Medulla oblongata (tissue), 1 donor: ENCODE results near the gene PNLIPRP1.

Source experiments
- DNase-seq: peaks from one replicate; pipeline ENCODE4 v3.0.0-alpha.2; 2015; ENCODE audit errors: extremely low spot score

PNLIPRP1 gene

GRCh38 chr10:116590590-116591444 lies at the start of gene PNLIPRP1:
Gene PNLIPRP1, plus strand, starts transcription at chr10:116590959. Its CDS starts 171 bp downstream, at chr10:116591130.
- DNase-seq, result no peak

- DNase-seq, result no peak
These were observed 48.6 kb upstream of the PNLIPRP1 start for GRCh38 chr10:116542007-116542677.

GRCh38 chr10:116545122-116545521 lies 45.6 kb upstream of the PNLIPRP1 start:
- no peak for DNase-seq

- DNase-seq, result no peak
These were observed 45.0 kb upstream of the PNLIPRP1 start, which contains the start of gene PNLIP for GRCh38 chr10:116545756-116546155. Gene PNLIP, plus strand, starts transcription at chr10:116545931. Its CDS starts 162 bp downstream, at chr10:116546093.

GRCh38 chr10:116548301-116548700 lies 42.5 kb upstream of the PNLIPRP1 start:
- DNase-seq, result no peak

DNA sequence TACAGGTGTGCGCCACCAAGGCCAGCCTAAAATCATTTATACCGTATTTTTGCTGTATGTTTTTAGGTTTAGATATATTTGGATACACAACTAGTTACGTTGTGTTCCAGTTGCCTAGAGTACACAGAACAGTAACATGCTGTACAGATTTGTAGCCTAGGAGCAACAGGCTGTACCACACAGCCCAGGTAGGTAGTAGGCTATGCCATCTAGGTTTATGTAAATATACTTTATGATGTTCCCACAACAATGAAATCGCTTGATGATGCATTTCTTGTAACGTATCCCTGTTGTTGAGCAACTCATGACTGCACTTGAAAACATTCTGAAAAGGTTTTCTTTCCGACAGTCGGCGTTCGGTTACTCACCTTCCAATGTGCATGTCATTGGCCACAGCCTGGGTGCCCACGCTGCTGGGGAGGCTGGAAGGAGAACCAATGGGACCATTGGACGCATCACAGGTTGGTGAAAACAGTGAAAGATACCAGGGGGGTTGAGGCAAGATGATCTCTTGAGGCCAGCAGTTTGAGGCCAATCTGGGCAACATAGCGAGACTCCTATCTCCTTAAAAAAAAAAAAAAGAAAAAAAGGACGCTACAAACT lies 37.3 kb upstream of the PNLIPRP1 start:
- no peak for DNase-seq

DNA sequence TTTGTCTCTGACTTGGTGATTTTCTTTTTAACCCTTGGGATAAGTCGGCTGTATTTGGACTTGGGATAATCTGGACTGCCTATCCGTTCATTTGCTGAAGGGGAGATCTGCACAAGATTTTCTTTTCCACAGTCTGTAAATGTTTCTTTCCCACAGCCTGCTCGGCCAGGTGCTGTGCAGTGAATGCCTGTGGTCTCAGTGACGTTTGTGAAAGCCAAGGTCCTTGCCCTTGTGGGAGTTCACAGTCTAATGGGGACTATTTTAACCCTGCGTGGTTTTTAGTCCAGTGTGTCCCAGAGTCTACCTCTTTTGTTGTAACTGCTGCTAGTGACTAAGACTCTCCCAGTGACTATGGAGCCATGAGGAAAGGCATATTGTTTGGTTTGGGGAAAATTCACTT lies 36.1 kb upstream of the PNLIPRP1 start:
- no peak for DNase-seq

DNA sequence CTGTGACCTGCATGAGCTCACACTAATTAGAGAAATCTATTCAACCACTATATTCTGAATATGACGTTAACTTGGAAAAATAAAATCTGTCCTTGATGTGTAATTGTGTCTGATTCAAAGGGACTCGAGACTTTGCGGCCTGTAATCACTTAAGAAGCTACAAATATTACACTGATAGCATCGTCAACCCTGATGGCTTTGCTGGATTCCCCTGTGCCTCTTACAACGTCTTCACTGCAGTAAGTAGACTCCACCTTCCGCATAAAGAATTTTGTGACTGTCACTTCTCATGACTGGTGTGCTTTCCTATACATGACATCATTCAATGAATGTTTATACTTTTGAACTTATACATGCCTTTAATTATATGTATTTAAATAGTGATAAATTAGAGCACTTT lies 34.9 kb upstream of the PNLIPRP1 start:
- no peak for DNase-seq

DNA sequence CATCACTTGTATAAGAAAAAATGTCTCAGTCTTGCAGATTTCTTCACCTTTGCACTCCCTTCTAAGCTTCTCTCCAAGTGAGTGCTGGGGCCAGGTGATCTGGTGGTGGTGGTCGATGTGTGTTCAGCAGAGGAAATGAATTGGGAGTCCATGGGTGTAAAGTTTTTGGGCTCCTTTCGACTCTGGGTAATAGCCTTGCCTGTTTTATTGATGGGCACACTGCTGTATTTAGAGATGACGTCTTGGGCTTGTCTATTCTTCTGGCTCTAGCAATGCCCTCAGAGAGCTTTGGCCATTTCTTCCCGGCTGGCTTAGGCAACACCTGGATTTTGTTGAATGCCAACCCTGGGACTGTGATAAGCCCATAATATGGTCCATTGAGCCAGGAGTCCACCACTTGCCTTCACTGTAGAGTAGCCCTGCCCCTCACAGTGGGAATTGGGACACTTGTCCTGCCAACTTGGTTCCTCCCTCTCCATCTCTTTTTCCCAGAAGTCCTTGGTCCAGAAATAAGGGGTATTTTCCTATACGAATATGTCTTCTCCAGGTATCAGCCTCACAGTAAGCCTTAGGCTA lies 33.4 kb upstream of the PNLIPRP1 start:
- no peak for DNase-seq

GRCh38 chr10:116565534-116565933 lies 25.2 kb upstream of the PNLIPRP1 start:
- DNase-seq, result no peak

DNA sequence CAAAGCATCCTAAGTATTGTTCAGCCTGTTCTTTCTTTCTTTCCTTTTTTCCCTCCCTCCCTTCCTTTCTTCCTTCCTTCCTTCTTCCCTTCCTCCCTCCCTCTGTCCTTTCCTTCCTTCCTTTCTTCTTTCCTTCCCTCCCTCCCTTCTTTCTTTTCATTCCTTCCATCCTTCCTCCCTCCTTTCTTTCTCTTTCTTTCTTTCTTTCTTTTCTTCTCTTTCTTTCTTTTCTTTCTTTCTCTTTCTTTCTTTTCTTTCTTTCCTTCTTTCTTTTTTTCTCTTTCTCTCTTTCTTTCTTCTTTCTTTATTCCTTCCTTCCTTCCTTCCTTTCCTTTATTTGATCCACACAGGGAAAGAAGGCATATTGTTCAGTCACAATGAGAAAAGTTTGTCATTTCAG lies 23.8 kb upstream of the PNLIPRP1 start:
- no peak for DNase-seq

GRCh38 chr10:116567335-116567734 lies 23.4 kb upstream of the PNLIPRP1 start:
- DNase-seq, result no peak

- no peak for DNase-seq
These were observed 16.0 kb upstream of the PNLIPRP1 start for GRCh38 chr10:116574797-116575196.

- no peak for DNase-seq
These were observed 2.7 kb upstream of the PNLIPRP1 start for GRCh38 chr10:116587878-116588591.

- DNase-seq, result no peak
These were observed 1.8 kb upstream of the PNLIPRP1 start for GRCh38 chr10:116588995-116589394.

GRCh38 chr10:116589926-116590325 lies 833 bp upstream of the PNLIPRP1 start:
- DNase-seq, result no peak

DNA sequence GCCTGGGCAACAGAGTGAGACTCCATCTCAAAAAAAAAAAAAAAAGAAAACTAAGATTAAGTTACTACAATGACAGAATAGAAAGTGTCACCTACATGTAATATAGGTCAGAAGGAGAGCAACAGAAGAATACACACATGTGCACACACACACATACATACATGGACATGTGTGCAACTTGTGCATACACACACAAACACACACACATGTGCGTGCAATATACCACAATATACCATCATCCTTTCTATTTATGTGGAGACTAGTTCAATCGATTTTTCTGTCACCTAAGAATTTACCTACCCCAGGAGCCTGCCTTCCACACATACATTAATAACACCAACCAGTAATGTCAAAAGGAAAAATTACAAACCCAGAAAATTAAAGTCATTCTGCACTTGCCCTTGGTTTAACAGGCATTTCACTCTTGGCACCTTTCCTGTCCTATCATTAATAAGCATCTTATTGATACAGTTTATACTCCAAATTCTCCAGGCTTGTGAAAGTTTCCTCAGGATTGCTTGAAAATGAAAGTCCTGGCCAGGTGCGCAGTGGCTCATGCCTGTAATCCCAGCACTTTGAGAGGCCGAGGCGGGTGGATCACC lies 2.5 kb downstream of the PNLIPRP1 start:
- no peak for DNase-seq

DNA sequence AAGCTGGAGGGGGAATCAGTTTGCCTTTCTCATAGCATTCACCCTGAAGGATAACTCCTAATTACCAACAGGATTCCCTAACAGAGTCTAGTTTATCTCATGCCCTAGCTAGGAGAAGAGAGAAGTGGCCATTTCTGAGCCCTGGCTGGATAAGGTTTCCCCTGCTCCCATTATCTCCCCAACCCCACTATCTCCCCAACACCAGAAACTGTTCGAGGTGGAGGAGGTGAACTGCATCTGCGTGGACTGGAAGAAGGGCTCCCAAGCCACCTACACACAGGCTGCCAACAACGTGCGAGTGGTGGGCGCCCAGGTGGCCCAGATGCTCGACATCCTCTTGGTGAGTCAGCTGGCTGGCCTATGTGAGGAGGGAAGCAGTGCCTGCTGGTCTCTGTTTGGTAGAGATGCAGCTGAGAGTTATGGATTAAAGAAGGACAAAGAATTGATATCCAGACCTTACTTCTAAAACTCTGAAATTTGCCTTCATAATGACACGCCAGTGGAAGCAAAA lies 3.8 kb downstream of the PNLIPRP1 start:
- no peak for DNase-seq

DNA sequence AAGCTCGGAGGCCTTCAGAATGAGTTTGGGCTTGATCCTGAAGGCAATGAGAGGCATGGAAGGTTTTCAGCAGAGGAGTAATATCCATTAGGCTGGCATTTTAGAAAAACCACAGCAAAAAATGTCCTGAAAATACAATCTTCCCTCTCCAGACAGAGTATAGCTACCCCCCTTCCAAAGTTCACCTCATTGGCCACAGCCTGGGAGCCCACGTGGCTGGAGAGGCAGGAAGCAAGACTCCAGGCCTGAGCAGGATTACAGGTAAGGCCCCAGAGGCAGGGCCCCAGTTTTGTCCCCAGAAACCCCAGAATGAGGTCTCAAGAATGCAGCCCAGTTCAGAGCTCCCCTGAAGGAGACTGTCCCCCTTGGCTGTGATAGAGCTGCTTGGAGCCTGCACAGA lies 5.3 kb downstream of the PNLIPRP1 start:
- no peak for DNase-seq

DNA sequence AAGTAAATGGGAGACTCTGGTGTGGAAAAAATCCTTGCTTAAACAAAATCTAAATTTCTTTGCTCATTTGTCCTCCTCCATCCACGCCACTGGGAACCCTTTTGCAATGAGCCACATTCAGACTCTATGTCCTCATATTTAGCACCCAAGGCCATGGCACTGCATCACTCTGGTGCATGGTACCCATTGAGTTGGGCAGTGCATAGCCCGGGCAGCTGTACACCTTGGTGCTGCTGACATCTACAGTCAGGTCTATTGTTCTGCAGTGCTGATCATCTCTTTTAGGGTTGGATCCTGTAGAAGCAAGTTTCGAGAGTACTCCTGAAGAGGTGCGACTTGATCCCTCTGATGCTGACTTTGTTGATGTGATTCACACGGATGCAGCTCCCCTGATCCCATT lies 6.8 kb downstream of the PNLIPRP1 start:
- DNase-seq, result no peak

DNA sequence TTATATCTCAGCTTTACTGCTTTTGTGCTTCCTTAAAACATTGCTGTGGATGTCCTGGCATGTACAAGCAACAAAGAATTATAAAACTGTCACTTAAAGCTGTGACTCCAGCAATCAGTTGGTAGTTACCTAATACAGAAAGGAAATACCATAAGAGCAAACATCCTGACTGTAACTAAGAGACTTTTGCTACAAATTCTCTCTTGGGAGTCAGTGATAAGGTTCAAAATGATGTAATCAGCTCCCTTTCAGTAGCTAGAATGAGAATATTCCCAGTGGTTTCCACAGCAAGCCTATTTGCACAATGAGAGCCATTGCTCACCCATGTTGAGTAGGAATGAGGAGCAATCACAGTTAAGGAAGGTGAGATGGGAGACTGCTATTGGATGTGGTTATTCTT lies 7.6 kb downstream of the PNLIPRP1 start:
- no peak for DNase-seq
